Memory B cell (primary cell): ENCODE results near the gene NRP1.

Experiments
- ATAC-seq: fragments of 150-1000 bp; cut with Tn5 transposase; 2 replicates; pipeline ENCODE4 v1.10.0; 2021; ENCODE audit warnings: low read depth, mild to moderate bottlenecking, moderate library complexity
- DNase-seq, 2 donors: peaks; one replicate each; pipeline ENCODE4 v3.0.0; 2022; ENCODE audit warnings: low spot score in 2 of 2
- H3K27ac Mint-ChIP-seq: one replicate; pipeline ENCODE4 v1.8.0; 2022; ENCODE audit warnings: mild to moderate bottlenecking, moderate library complexity, mixed read lengths
- H3K27me3 Mint-ChIP-seq: one replicate; pipeline ENCODE4 v1.8.0; 2022; ENCODE audit warnings: mixed read lengths
- H3K36me3 Mint-ChIP-seq: one replicate; pipeline ENCODE4 v1.8.0; 2022; ENCODE audit warnings: mild to moderate bottlenecking, mixed read lengths
- H3K4me1 Mint-ChIP-seq: one replicate; pipeline ENCODE4 v1.8.0; 2022; ENCODE audit warnings: mixed read lengths
- H3K4me3 Mint-ChIP-seq: one replicate; pipeline ENCODE4 v1.8.0; 2022; ENCODE audit warnings: mild to moderate bottlenecking, moderate library complexity, mixed read lengths
- H3K9me3 Mint-ChIP-seq: one replicate; pipeline ENCODE4 v1.8.0; 2022; ENCODE audit warnings: mixed read lengths

The NRP1 gene

GRCh38 chr10:33325929-33326328 is 8.5 kb downstream of the NRP1 start:
- H3K27me3 Mint-ChIP-seq: peaks cover 6% of the 10 kb centered on the region
- DNase-seq: no peak
- H3K9me3 Mint-ChIP-seq: no peaks in the 10 kb centered on the region
- no peak overlapping the region for H3K4me3 Mint-ChIP-seq
- no peak for ATAC-seq
- no peaks in the 10 kb centered on the region for H3K36me3 Mint-ChIP-seq
- H3K4me1 Mint-ChIP-seq: no peaks in the 10 kb centered on the region
- H3K27ac Mint-ChIP-seq: no peak overlapping the region

DNA sequence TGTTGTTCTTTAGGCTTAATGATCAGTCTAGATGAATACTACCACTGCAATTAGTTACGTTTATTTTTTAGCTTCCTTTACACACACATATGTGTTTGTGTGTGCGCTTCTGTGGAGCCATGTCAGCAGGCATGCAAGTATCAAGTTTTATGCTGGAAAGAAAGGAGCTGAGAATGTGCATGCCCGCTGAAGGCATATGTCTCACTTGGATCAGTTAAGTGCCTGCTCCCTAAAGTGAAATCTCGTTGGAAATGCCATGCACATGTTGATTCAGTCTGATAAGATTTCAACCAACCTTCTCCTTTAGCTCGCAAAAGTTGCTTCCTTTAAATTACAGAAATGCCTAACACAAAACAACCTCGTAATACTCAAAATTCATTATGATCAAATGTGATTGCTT is 10.7 kb downstream of the NRP1 start:
- DNase-seq (no peak), ATAC-seq (no peak)
- peaks cover 2% of the 10 kb centered on the region for H3K36me3 Mint-ChIP-seq
- no peak overlapping the region for H3K4me3 Mint-ChIP-seq
- no peak overlapping the region for H3K27ac Mint-ChIP-seq
- H3K9me3 Mint-ChIP-seq: peaks cover 2% of the 10 kb centered on the region
- H3K4me1 Mint-ChIP-seq: no peaks in the 10 kb centered on the region
- H3K27me3 Mint-ChIP-seq: peaks cover 7% of the 10 kb centered on the region

DNA sequence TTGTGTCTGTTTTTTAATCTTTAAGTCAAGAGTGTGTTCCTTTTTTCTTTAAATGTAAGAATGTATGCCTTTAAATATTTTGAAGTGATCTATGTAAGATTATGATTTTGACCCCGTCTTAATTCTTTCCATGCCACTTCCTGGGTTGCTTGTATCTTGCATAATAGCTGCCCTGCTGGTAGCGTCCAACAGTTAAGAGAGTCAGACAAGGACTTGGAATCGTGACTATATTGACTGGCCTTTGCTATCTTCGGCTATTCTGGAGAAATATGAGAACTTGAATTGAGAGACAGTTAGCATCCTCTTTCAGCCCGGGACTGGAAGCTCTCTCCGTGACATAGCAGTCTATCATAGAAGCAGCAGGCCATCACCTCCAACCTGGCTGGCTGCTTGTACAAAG is 13.0 kb downstream of the NRP1 start:
- Mint-ChIP-seq H3K27me3 (peaks cover 4% of the 10 kb centered on the region), H3K9me3 (peaks cover 2% of the 10 kb centered on the region), H3K4me3 (no peak overlapping the region), H3K36me3 (peaks cover 2% of the 10 kb centered on the region), H3K4me1 (no peaks in the 10 kb centered on the region), H3K27ac (no peak overlapping the region)
- ATAC-seq: no peak
- no peak for DNase-seq

- Mint-ChIP-seq H3K4me3 (no peak overlapping the region), H3K9me3 (peaks cover 2% of the 10 kb centered on the region), H3K27me3 (peaks cover 8% of the 10 kb centered on the region), H3K27ac (no peak overlapping the region), H3K4me1 (no peaks in the 10 kb centered on the region), H3K36me3 (peaks cover 2% of the 10 kb centered on the region)
- no peak for ATAC-seq
- DNase-seq: no peak
Observed at GRCh38 chr10:33320288-33320687, 14.2 kb downstream of the NRP1 start.

- Mint-ChIP-seq H3K27me3 (peaks cover 13% of the 10 kb centered on the region), H3K36me3 (peaks cover 2% of the 10 kb centered on the region), H3K27ac (no peak overlapping the region), H3K9me3 (peaks cover 4% of the 10 kb centered on the region), H3K4me1 (no peaks in the 10 kb centered on the region), H3K4me3 (no peak overlapping the region)
- no peak for DNase-seq
- ATAC-seq: no peak
Observed at GRCh38 chr10:33315891-33316290, 18.6 kb downstream of the NRP1 start.

- ATAC-seq (no peak), DNase-seq (no peak)
- Mint-ChIP-seq H3K4me1 (no peaks in the 10 kb centered on the region), H3K9me3 (peaks cover 2% of the 10 kb centered on the region), H3K36me3 (no peaks in the 10 kb centered on the region), H3K27me3 (peaks cover 14% of the 10 kb centered on the region), H3K27ac (no peak overlapping the region), H3K4me3 (no peak overlapping the region)
Observed at GRCh38 chr10:33314811-33315561, 19.5 kb downstream of the NRP1 start.

DNA sequence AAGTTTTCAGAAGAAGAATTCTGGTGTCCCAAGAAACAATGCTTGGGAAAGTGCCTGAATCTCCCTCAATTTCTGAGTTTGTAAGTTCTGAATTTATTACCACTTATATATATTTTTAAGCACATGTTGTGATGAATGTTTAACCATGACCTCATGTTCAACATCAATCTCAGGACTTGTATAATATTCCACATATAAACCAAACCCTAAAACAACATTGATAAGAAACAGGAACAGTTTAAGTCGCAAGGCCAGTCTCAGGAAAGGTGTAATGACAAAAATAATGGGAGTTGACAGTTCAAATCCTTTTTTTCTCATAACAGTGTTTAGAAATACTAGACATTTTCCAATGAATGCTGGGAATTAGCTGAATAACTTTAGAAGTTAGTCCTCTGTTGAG is 22.8 kb downstream of the NRP1 start:
- Mint-ChIP-seq H3K36me3 (no peaks in the 10 kb centered on the region), H3K27me3 (peaks cover 16% of the 10 kb centered on the region), H3K27ac (no peak overlapping the region), H3K4me3 (no peak overlapping the region), H3K9me3 (peaks cover 2% of the 10 kb centered on the region), H3K4me1 (no peaks in the 10 kb centered on the region)
- no peak for ATAC-seq
- no peak for DNase-seq

DNA sequence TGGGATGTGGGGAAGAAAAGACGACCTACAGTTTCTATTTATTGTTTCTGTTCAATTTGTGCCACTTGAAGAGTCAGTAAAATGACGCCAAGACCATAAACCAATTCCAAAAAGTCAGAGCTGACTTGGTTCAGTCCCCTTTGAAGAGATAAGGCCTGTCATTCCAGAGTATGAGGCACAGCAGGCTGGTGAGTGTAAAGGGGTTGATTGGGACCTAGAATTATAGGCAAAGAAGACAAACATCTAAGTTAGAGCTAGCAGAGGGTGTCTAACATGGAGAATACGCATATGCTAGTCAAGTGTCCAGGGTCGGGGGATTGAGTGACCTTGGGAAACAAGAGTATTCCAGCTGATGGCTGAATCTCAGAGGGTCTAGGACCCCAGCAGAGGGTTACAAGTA is 23.6 kb downstream of the NRP1 start:
- no peak for DNase-seq
- Mint-ChIP-seq H3K36me3 (no peaks in the 10 kb centered on the region), H3K27me3 (peaks cover 13% of the 10 kb centered on the region), H3K9me3 (peaks cover 2% of the 10 kb centered on the region), H3K27ac (no peak overlapping the region), H3K4me1 (no peaks in the 10 kb centered on the region), H3K4me3 (no peak overlapping the region)
- no peak for ATAC-seq

- Mint-ChIP-seq H3K9me3 (peaks cover 2% of the 10 kb centered on the region), H3K4me1 (no peaks in the 10 kb centered on the region), H3K4me3 (no peak overlapping the region), H3K27ac (no peak overlapping the region), H3K36me3 (no peaks in the 10 kb centered on the region), H3K27me3 (peaks cover 12% of the 10 kb centered on the region)
- no peak for DNase-seq
- ATAC-seq: no peak
Observed at GRCh38 chr10:33309406-33309805, 25.1 kb downstream of the NRP1 start.

DNA sequence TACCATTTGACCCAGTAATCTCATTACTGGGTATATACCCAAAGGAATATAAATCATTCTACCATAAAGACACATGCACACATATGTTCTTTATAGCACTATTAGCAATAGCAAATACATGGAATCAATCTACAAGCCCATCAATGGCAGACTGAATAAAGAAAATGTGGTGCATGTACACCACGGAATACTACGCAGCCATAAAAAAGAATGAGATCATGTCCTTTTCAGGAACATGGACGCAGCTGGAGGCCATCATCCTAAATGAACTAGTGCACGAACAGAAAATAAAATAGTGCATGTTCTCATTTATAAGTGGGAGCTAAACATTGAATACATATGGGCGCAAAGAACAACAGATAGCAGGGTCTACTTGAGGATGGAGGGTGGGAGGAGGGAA is 26.6 kb downstream of the NRP1 start:
- ATAC-seq (no peak), DNase-seq (no peak)
- Mint-ChIP-seq H3K9me3 (no peaks in the 10 kb centered on the region), H3K4me3 (no peak overlapping the region), H3K27ac (no peak overlapping the region), H3K27me3 (peaks cover 8% of the 10 kb centered on the region), H3K36me3 (no peaks in the 10 kb centered on the region), H3K4me1 (no peaks in the 10 kb centered on the region)

- H3K27me3 Mint-ChIP-seq: peaks cover 8% of the 10 kb centered on the region
- no peaks in the 10 kb centered on the region for H3K4me1 Mint-ChIP-seq
- no peaks in the 10 kb centered on the region for H3K36me3 Mint-ChIP-seq
- no peaks in the 10 kb centered on the region for H3K9me3 Mint-ChIP-seq
- ATAC-seq (no peak), DNase-seq (no peak)
- no peak overlapping the region for H3K27ac Mint-ChIP-seq
- no peak overlapping the region for H3K4me3 Mint-ChIP-seq
Observed at GRCh38 chr10:33306701-33307519, 27.6 kb downstream of the NRP1 start.

DNA sequence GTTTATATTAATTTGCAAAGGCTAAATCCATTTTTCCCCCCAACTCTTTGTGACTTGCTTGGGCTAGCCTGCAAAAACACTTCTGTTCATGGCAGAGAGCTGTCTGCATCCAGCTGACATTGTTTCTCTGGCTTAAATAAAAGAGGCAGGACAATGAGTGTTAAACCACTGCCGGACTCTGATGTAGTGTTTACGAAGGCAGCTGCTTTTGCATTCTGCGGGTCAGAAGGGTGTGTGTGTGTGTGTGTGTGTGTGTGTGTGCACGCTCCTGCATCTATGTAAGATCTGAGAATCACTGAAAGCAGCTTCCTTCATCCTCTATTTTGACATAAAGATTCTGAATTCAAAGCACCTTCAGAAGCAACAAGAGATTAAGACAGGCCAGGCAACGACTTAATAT is 28.3 kb downstream of the NRP1 start:
- H3K27ac Mint-ChIP-seq: no peak overlapping the region
- no peaks in the 10 kb centered on the region for H3K9me3 Mint-ChIP-seq

GRCh38 chr10:33304423-33305225 is 29.8 kb downstream of the NRP1 start:
- H3K27me3 Mint-ChIP-seq: peaks cover 3% of the 10 kb centered on the region
- ATAC-seq: no peak

More for the DNA sequence above, 28.3 kb downstream of the NRP1 start:
- H3K4me3 Mint-ChIP-seq: no peak overlapping the region
- H3K36me3 Mint-ChIP-seq: no peaks in the 10 kb centered on the region
- H3K27me3 Mint-ChIP-seq: peaks cover 8% of the 10 kb centered on the region
- no peak for DNase-seq
- no peak for ATAC-seq
- no peaks in the 10 kb centered on the region for H3K4me1 Mint-ChIP-seq

GRCh38 chr10:33303988-33304387 is 30.5 kb downstream of the NRP1 start:
- H3K36me3 Mint-ChIP-seq: no peaks in the 10 kb centered on the region
- peaks cover 2% of the 10 kb centered on the region for H3K27me3 Mint-ChIP-seq
- H3K4me1 Mint-ChIP-seq: no peaks in the 10 kb centered on the region
- H3K9me3 Mint-ChIP-seq: no peaks in the 10 kb centered on the region
- no peak overlapping the region for H3K4me3 Mint-ChIP-seq
- ATAC-seq (no peak), DNase-seq (no peak)
- no peak overlapping the region for H3K27ac Mint-ChIP-seq

More at GRCh38 chr10:33304423-33305225, 29.8 kb downstream of the NRP1 start:
- Mint-ChIP-seq H3K27ac (no peak overlapping the region), H3K9me3 (no peaks in the 10 kb centered on the region), H3K4me1 (no peaks in the 10 kb centered on the region), H3K36me3 (no peaks in the 10 kb centered on the region), H3K4me3 (no peak overlapping the region)
- DNase-seq: no peak
